Measurements from ENCODE around the gene NOP14. TPM values are rescaled to one million over a fixed set of nuclear protein-coding genes. Genes with fewer than 3 reads are reported as not detected.

NOP14 gene
- total RNA-seq, 4 donors from 2014 or later: 16.7 to 21.1 (median 18.8) TPM

- Histone ChIP-seq H3K9me3 (no peaks in the 10 kb centered on the region), H3K27me3 (no peaks in the 10 kb centered on the region), H3K36me3 (no peaks in the 10 kb centered on the region), H3K4me3 (no peak overlapping the region), H3K27ac (replicated peaks in 1 of 4) (no peak overlapping the region), H3K4me1 (peaks cover 0 to 14% (median 6%) of the 10 kb centered on the region in 4 donors)
- WGBS: 86% methylated on average over 7 of the region's 7 CpGs
- intact Hi-C loops (cut with DNase I): no loop called here
- DNase-seq (ENCODE audit: extremely low spot score): no peak
- TF ChIP-seq EP300 (IDR thresholded peaks at IDR 0.05) (no peak), POLR2A (IDR thresholded peaks at IDR 0.05; ENCODE audit: low read depth) (no peak), CTCF (IDR thresholded peaks at IDR 0.05) (no peak), POLR2AphosphoS5 (IDR thresholded peaks at IDR 0.05) (no peak)
These were observed 46.2 kb upstream of the NOP14 start for GRCh38 chr4:3009422-3009821.

GRCh38 chr4:3007724-3008123 is 44.5 kb upstream of the NOP14 start:
- intact Hi-C loops (cut with DNase I): no loop called here
- H3K4me1 ChIP-seq: peaks cover 0 to 14% (median 6%) of the 10 kb centered on the region in 4 donors
- 87% methylated on average over 2 of the region's 2 CpGs for WGBS

GRCh38 chr4:2996415-2996814 is 33.2 kb upstream of the NOP14 start:
- WGBS: 95% methylated on average over 4 of the region's 4 CpGs
- Histone ChIP-seq H3K36me3 (no peaks in the 10 kb centered on the region), H3K27me3 (no peaks in the 10 kb centered on the region), H3K9me3 (no peaks in the 10 kb centered on the region), H3K4me1 (no peaks in the 10 kb centered on the region), H3K27ac (replicated peaks in 1 of 4) (no peak overlapping the region), H3K4me3 (no peak overlapping the region)
- no peak for TF ChIP-seq CTCF (IDR thresholded peaks at IDR 0.05)
- no peak for TF ChIP-seq EP300 (IDR thresholded peaks at IDR 0.05)
- no peak for TF ChIP-seq POLR2AphosphoS5 (IDR thresholded peaks at IDR 0.05)
- TF ChIP-seq POLR2A (IDR thresholded peaks at IDR 0.05; ENCODE audit: low read depth): no peak
- DNase-seq (ENCODE audit: extremely low spot score): no peak
- intact Hi-C loops (cut with DNase I): no loop called here

More at GRCh38 chr4:3007724-3008123, 44.5 kb upstream of the NOP14 start:
- no peak overlapping the region for H3K4me3 ChIP-seq
- no peak for TF ChIP-seq POLR2A (IDR thresholded peaks at IDR 0.05; ENCODE audit: low read depth)
- no peak for TF ChIP-seq EP300 (IDR thresholded peaks at IDR 0.05)
- no peak for TF ChIP-seq CTCF (IDR thresholded peaks at IDR 0.05)
- no peak for TF ChIP-seq POLR2AphosphoS5 (IDR thresholded peaks at IDR 0.05)
- no peak overlapping the region for H3K27ac ChIP-seq (replicated peaks in 1 of 4)
- H3K27me3 ChIP-seq: no peaks in the 10 kb centered on the region
- H3K36me3 ChIP-seq: no peaks in the 10 kb centered on the region
- DNase-seq (ENCODE audit: extremely low spot score): no peak
- no peaks in the 10 kb centered on the region for H3K9me3 ChIP-seq

- H3K27ac ChIP-seq (replicated peaks in 1 of 4): no peak overlapping the region
- H3K36me3 ChIP-seq: no peaks in the 10 kb centered on the region
- H3K27me3 ChIP-seq: no peaks in the 10 kb centered on the region
- H3K4me1 ChIP-seq: no peaks in the 10 kb centered on the region
- H3K4me3 ChIP-seq: no peak overlapping the region
- DNase-seq (ENCODE audit: extremely low spot score): no peak
- intact Hi-C loops (cut with DNase I): no loop called here
- WGBS: 77% methylated on average over 4 of the region's 4 CpGs
- TF ChIP-seq POLR2AphosphoS5 (IDR thresholded peaks at IDR 0.05) (no peak), EP300 (IDR thresholded peaks at IDR 0.05) (no peak), CTCF (IDR thresholded peaks at IDR 0.05) (no peak), POLR2A (IDR thresholded peaks at IDR 0.05; ENCODE audit: low read depth) (no peak)
- no peaks in the 10 kb centered on the region for H3K9me3 ChIP-seq
These were observed 32.5 kb upstream of the NOP14 start for GRCh38 chr4:2995546-2996265.

GRCh38 chr4:2994917-2995316 is 31.7 kb upstream of the NOP14 start:
- Histone ChIP-seq H3K27ac (replicated peaks in 1 of 4) (no peak overlapping the region), H3K9me3 (no peaks in the 10 kb centered on the region), H3K4me3 (no peak overlapping the region), H3K27me3 (no peaks in the 10 kb centered on the region), H3K36me3 (no peaks in the 10 kb centered on the region), H3K4me1 (no peaks in the 10 kb centered on the region)
- WGBS: 94% methylated on average over 4 of the region's 4 CpGs
- DNase-seq (ENCODE audit: extremely low spot score): no peak
- intact Hi-C loops (cut with DNase I): no loop called here
- TF ChIP-seq EP300 (IDR thresholded peaks at IDR 0.05): no peak
- no peak for TF ChIP-seq CTCF (IDR thresholded peaks at IDR 0.05)
- no peak for TF ChIP-seq POLR2A (IDR thresholded peaks at IDR 0.05; ENCODE audit: low read depth)
- TF ChIP-seq POLR2AphosphoS5 (IDR thresholded peaks at IDR 0.05): no peak
